CD4-positive, alpha-beta T cell treated with Interleukin-10 for 1 hour (primary cell): ENCODE data around the gene DEUP1.
A peak's percentile ranks its signal among the peaks of the same experiment; 100 is the strongest.
"Not testable (repeated sequence)": the region's sequence is repeated elsewhere in the genome, so short reads cannot be mapped to it uniquely, and the experiment has no call there.

Source experiments
- DNase-seq: peaks from one replicate; pipeline ENCODE4 v3.0.0-alpha.2; 2020

The DEUP1 gene

GRCh38 chr11:93368022-93368421, 37.5 kb downstream of the DEUP1 start:
- DNase-seq, result no peak

- no peak for DNase-seq
Observed at GRCh38 chr11:93370260-93370659, 39.7 kb downstream of the DEUP1 start.

GRCh38 chr11:93389737-93390136, 59.2 kb downstream of the DEUP1 start:
- no peak for DNase-seq

GRCh38 chr11:93392867-93393266, 62.3 kb downstream of the DEUP1 start:
- DNase-seq, result no peak

GRCh38 chr11:93393386-93393785, 62.8 kb downstream of the DEUP1 start:
- DNase-seq, result no peak

- no peak for DNase-seq
Observed at GRCh38 chr11:93394488-93394887, 63.9 kb downstream of the DEUP1 start.

GRCh38 chr11:93396316-93396715, 65.8 kb downstream of the DEUP1 start:
- DNase-seq, result no peak

- DNase-seq, result no peak
Observed at GRCh38 chr11:93403930-93404329, 73.4 kb downstream of the DEUP1 start.

GRCh38 chr11:93407777-93408401, 77.3 kb downstream of the DEUP1 start:
- no peak for DNase-seq

GRCh38 chr11:93410441-93410840, 79.9 kb downstream of the DEUP1 start:
- no peak for DNase-seq

GRCh38 chr11:93411705-93412104, 81.2 kb downstream of the DEUP1 start:
- DNase-seq, result no peak

GRCh38 chr11:93432247-93432646, 101.7 kb downstream of the DEUP1 start:
- no peak for DNase-seq

- not testable (repeated sequence) for DNase-seq
Observed at GRCh38 chr11:93443232-93443631, 112.7 kb downstream of the DEUP1 start.

GRCh38 chr11:93444617-93445073, 114.1 kb downstream of the DEUP1 start:
- peak; percentile 10 for DNase-seq

- no peak for DNase-seq
Observed at GRCh38 chr11:93458286-93458685, 127.7 kb downstream of the DEUP1 start.

- DNase-seq, result not testable (repeated sequence)
Observed at GRCh38 chr11:93463666-93464065, 133.1 kb downstream of the DEUP1 start.

GRCh38 chr11:93464927-93465540, 134.5 kb downstream of the DEUP1 start:
- no peak for DNase-seq

- no peak for DNase-seq
Observed at GRCh38 chr11:93467054-93467453, 136.5 kb downstream of the DEUP1 start.

GRCh38 chr11:93468290-93468689, 137.7 kb downstream of the DEUP1 start:
- no peak for DNase-seq

GRCh38 chr11:93474123-93474522, 143.6 kb downstream of the DEUP1 start:
- no peak for DNase-seq

- no peak for DNase-seq
Observed at GRCh38 chr11:93476796-93477195, 146.3 kb downstream of the DEUP1 start.

- no peak for DNase-seq
Observed at GRCh38 chr11:93477684-93478234, 147.2 kb downstream of the DEUP1 start.

- DNase-seq, result no peak
Observed at GRCh38 chr11:93478841-93479240, 148.3 kb downstream of the DEUP1 start.

- DNase-seq, result no peak
Observed at GRCh38 chr11:93480256-93480655, 149.7 kb downstream of the DEUP1 start.

- DNase-seq, result no peak
Observed at GRCh38 chr11:93480756-93481155, 150.2 kb downstream of the DEUP1 start.
